Muscle of leg (tissue), 11 donors: Measurements from ENCODE around the gene SLC35D2. TPM values are rescaled to one million over a fixed set of nuclear protein-coding genes. Genes with fewer than 3 reads are reported as not detected.
"Not testable (repeated sequence)": the region's sequence is repeated elsewhere in the genome, so short reads cannot be mapped to it uniquely, and the experiment has no call there.

Experiments
- DNase-seq: peaks from one replicate; pipeline ENCODE4 v3.0.0; 2013
- H3K27ac ChIP-seq: one replicate; pipeline ENCODE4 v1.5.1; 2013; ENCODE audit warnings: mild to moderate bottlenecking, low read length, control low read depth
- H3K27me3 ChIP-seq: one replicate; pipeline ENCODE4 v1.6.1; 2013; ENCODE audit warnings: low read length; ENCODE audit not compliant: control insufficient read depth, insufficient read depth
- H3K36me3 ChIP-seq: one replicate; pipeline ENCODE4 v1.6.1; 2013; ENCODE audit warnings: low read length; ENCODE audit not compliant: control insufficient read depth, insufficient read depth
- H3K4me1 ChIP-seq: one replicate; pipeline ENCODE4 v1.6.1; 2013; ENCODE audit warnings: low read length; ENCODE audit not compliant: control insufficient read depth, insufficient read depth
- H3K4me3 ChIP-seq: one replicate; pipeline ENCODE4 v1.5.1; 2013; ENCODE audit warnings: low read length, control low read depth
- H3K9me3 ChIP-seq: replicated peaks from 2 replicates; pipeline ENCODE4 v1.6.1; 2013; ENCODE audit warnings: low read depth, low read length; ENCODE audit not compliant: control insufficient read depth
- WGBS: methylation state at CpG from one replicate; pipeline ENCODE4 v1.1.5; 2013; ENCODE audit warnings: missing lambda C conversion rate; ENCODE audit not compliant: insufficient coverage; 5-methylcytosine and 5-hydroxymethylcytosine counted together
- polyA plus RNA-seq, 8 donors: library from polyadenylated mRNA; unstranded; fragments of 120-200 nt; gene quantifications; one replicate each; pipeline versions ENCODE4 v1.2.1 to v1.2.3, GENCODE V29; 2013; ENCODE audit warnings: inconsistent platforms in 1 of 8, low replicate concordance in 1 of 8; ENCODE audit not compliant: insufficient read length in 8 of 8, insufficient read depth in 1 of 8
- total RNA-seq: library from RNA; stranded (reverse); fragments of 120-200 nt; gene quantifications from one replicate; pipeline ENCODE4 v1.2.4, GENCODE V29; 2013

Gene SLC35D2
- total and polyA plus RNA-seq, 9 donors, result 14.6 to 27.6 (median 24.8) TPM

DNA sequence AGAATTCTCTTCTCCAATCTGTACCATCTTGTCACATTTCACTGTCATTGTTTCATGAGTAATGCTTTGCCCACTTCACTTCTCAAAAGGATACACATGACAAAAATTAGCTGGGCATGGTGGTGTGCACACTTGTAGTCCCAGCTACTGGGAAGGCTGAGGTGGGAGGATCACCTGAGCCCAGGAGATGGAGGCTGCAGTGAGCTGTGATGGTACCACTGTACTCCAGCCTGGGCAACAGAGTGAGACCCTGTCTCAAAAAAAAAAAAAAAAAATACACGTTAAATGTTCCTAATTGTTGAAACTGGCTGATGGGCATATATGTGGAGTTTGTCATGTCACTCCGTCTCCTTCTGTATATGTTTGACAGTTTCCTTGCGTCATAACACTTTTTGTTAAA is 45.2 kb downstream of the SLC35D2 start:
- no peaks in the 10 kb centered on the region for H3K9me3 ChIP-seq

GRCh38 chr9:96333958-96334357 is 49.6 kb downstream of the SLC35D2 start:
- H3K36me3 ChIP-seq, result peaks cover 3% of the 10 kb centered on the region
- no peak overlapping the region for H3K4me3 ChIP-seq
- WGBS, result 60% methylated on average over 1 of the region's 1 CpG
- no peaks in the 10 kb centered on the region for H3K4me1 ChIP-seq
- H3K27me3 ChIP-seq, result no peaks in the 10 kb centered on the region
- H3K9me3 ChIP-seq, result no peaks in the 10 kb centered on the region
- no peak for DNase-seq
- no peak overlapping the region for H3K27ac ChIP-seq

More for the DNA sequence above, 45.2 kb downstream of the SLC35D2 start:
- H3K4me1 ChIP-seq, result no peaks in the 10 kb centered on the region
- no peak overlapping the region for H3K4me3 ChIP-seq
- no peak for DNase-seq
- peaks cover 3% of the 10 kb centered on the region for H3K36me3 ChIP-seq
- whole genome bisulfite sequencing, result no CpG with 5 or more reads among the region's 3 CpGs
- H3K27me3 ChIP-seq, result no peaks in the 10 kb centered on the region
- H3K27ac ChIP-seq, result no peak overlapping the region

DNA sequence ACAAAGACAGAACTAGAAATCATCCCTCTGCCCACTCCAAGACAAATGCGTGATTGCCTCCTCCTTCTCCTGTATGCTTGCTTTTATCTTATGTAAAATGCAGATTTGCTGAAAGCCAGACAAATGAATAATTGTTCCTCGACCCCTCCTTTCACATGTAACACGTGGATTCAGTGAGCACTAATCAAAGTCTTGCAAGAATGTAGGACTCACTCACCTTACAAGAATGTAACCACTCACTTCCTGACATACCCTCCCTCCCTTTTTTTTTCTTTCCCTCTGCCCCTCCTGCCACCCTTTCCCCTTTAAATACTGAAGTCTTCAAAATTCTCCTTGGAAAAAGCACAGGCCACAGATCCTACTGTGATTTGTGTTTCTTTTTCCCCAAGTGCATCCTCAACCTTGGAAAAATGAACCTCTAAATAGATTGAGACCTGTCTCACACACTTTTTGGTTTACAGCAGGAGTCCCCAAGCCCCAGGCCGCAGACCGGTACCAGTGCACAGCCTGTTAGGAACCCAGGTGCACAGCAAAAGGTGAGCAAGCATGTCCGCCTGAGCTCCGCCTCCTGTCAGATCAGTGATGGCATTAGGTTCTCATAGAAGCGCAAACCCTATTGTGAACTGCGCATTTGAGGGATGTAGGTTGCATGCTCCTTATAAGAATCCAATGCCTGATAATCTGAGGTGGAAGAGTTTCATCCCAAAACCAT is 52.1 kb downstream of the SLC35D2 start:
- no peak overlapping the region for H3K27ac ChIP-seq
- no peaks in the 10 kb centered on the region for H3K9me3 ChIP-seq
- no peaks in the 10 kb centered on the region for H3K27me3 ChIP-seq
- WGBS, result 80% methylated on average over 5 of the region's 9 CpGs
- peaks cover 3% of the 10 kb centered on the region for H3K36me3 ChIP-seq
- no peaks in the 10 kb centered on the region for H3K4me1 ChIP-seq
- no peak for DNase-seq
- no peak overlapping the region for H3K4me3 ChIP-seq

- no peaks in the 10 kb centered on the region for H3K27me3 ChIP-seq
- H3K36me3 ChIP-seq, result no peaks in the 10 kb centered on the region
- no peaks in the 10 kb centered on the region for H3K9me3 ChIP-seq
- H3K4me1 ChIP-seq, result no peaks in the 10 kb centered on the region
- H3K27ac ChIP-seq, result no peak overlapping the region
- no CpG with 5 or more reads among the region's 1 CpG for WGBS
- DNase-seq, result peak; percentile 67
- no peak overlapping the region for H3K4me3 ChIP-seq
Observed at GRCh38 chr9:96327694-96328352, 55.7 kb downstream of the SLC35D2 start.

DNA sequence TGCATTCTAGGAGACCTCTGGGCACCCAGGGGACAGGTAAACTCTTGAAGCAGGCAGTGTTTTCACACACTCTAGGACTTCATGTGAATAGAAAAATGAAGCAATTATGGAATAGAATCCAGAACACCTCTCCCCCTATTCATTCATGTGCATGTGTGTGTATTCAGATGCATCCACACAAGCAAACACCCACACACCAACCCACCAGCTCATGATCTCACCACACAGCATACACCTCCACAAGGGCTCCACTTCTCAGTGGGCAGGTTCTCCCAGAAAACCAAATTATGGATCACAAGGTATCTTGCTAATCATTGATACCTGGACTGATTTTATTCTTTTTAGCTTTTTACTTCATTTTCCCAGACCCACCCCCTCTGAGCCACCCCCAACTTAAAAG is 60.3 kb downstream of the SLC35D2 start:
- no peaks in the 10 kb centered on the region for H3K36me3 ChIP-seq
- H3K4me1 ChIP-seq, result no peaks in the 10 kb centered on the region
- no peak for DNase-seq
- H3K4me3 ChIP-seq, result no peak overlapping the region
- no peak overlapping the region for H3K27ac ChIP-seq
- no peaks in the 10 kb centered on the region for H3K27me3 ChIP-seq
- no peaks in the 10 kb centered on the region for H3K9me3 ChIP-seq

GRCh38 chr9:96322736-96323135 is 60.8 kb downstream of the SLC35D2 start:
- H3K9me3 ChIP-seq, H3K27ac ChIP-seq, H3K27me3 ChIP-seq, H3K4me3 ChIP-seq, DNase-seq, H3K36me3 ChIP-seq, H3K4me1 ChIP-seq: not testable (repeated sequence)
- WGBS, result 57% methylated on average over 1 of the region's 5 CpGs

GRCh38 chr9:96322210-96322609 is 61.3 kb downstream of the SLC35D2 start:
- DNase-seq, H3K4me3 ChIP-seq, H3K36me3 ChIP-seq, H3K9me3 ChIP-seq, H3K27ac ChIP-seq, H3K4me1 ChIP-seq, H3K27me3 ChIP-seq: not testable (repeated sequence)
- 100% methylated on average over 1 of the region's 3 CpGs for WGBS

DNA sequence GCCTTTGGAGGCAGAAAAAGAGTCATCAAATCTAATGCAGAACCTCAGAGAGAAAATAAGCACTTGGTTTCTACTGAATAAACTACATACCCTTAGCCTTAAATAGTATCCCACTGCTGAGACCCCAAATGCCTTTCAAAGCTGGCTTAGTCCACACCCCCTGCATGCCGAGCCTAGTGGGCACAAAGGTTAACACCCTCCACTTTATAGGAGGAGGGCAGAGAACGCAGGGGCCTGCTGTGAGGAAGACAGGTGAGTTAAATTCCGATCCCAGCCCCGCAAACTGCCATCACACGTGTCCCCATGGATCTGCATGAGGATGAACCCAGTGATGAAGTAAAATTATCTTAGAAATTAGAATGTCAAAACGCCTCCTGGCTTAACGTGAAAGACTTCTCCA is 62.0 kb downstream of the SLC35D2 start:
- H3K27me3 ChIP-seq, result no peaks in the 10 kb centered on the region
- no peak for DNase-seq
- H3K36me3 ChIP-seq, result no peaks in the 10 kb centered on the region
- no CpG with 5 or more reads among the region's 7 CpGs for WGBS
- H3K27ac ChIP-seq, result no peak overlapping the region
- H3K4me1 ChIP-seq, result no peaks in the 10 kb centered on the region
- H3K9me3 ChIP-seq, result no peaks in the 10 kb centered on the region
- H3K4me3 ChIP-seq, result no peak overlapping the region

DNA sequence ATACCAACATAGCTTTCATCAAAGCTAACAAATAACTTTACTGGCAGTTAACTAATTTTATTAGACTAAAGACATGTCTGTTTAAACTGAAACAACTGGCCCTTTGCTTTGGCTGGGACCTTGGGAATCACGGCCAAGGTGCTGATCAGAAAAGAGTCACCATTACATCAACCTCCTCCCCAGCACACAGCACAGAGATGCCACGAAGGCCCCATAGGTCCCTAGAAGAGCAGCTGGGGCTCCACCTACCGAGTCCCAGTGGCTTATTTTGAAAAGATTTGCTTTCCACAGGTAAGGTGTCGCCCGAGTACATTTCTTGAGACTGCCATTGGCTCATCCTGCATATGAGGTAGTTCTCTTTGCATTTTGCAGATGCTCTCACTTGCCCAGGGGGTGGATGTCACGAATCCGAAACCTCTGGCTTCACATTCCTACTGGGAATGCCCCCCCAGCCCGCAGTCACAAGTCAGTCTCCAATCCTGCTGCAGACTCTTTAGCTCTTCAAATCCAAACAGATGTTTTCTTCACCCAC is 62.7 kb downstream of the SLC35D2 start:
- no peak overlapping the region for H3K4me3 ChIP-seq
- DNase-seq, result no peak
- no peaks in the 10 kb centered on the region for H3K9me3 ChIP-seq
- no peaks in the 10 kb centered on the region for H3K36me3 ChIP-seq
- no peaks in the 10 kb centered on the region for H3K4me1 ChIP-seq
- WGBS, result 69% methylated on average over 5 of the region's 8 CpGs
- H3K27ac ChIP-seq, result no peak overlapping the region
- H3K27me3 ChIP-seq, result no peaks in the 10 kb centered on the region

DNA sequence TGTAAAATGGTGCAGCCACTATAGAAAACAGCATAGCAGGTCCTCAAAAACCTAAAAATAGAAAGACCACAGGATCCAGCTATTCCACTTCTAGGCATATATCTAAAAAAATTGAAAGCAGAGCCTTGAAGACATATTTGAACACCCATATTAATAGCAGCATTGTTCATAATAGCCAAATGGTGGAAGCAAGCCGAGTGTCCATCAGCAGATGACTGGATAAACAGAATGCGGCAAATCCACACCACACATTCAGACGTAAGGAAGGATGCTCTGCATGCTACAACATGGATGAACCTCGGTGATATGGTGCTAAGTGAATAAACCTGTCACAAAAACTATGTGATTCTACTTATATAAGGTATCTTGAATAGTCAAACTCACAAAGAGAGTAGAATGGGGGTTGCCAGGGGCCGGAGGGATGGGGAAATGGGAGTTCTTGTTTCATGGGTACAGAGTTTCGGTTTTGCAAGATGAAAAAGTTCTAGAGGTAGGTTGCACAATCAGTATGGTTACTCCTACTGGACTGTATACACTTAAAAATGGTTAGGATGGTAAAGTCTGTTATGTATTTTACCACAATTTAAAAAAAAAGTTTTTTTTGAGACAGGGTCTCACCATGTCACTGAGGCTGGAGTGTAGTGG is 64.5 kb downstream of the SLC35D2 start:
- no peak for DNase-seq
- no peak overlapping the region for H3K4me3 ChIP-seq
- H3K27ac ChIP-seq, result no peak overlapping the region
- no peaks in the 10 kb centered on the region for H3K36me3 ChIP-seq
- H3K27me3 ChIP-seq, result no peaks in the 10 kb centered on the region
- H3K9me3 ChIP-seq, result peaks cover under 1% of the 10 kb centered on the region
- H3K4me1 ChIP-seq, result no peaks in the 10 kb centered on the region
- WGBS, result 80% methylated on average over 1 of the region's 6 CpGs
